ENCODE data around the gene ACOT7.

GRCh38 chr1:6414881-6415626 is 21.5 kb upstream of the ACOT7 start:
- TF ChIP-seq, protein P1, sequence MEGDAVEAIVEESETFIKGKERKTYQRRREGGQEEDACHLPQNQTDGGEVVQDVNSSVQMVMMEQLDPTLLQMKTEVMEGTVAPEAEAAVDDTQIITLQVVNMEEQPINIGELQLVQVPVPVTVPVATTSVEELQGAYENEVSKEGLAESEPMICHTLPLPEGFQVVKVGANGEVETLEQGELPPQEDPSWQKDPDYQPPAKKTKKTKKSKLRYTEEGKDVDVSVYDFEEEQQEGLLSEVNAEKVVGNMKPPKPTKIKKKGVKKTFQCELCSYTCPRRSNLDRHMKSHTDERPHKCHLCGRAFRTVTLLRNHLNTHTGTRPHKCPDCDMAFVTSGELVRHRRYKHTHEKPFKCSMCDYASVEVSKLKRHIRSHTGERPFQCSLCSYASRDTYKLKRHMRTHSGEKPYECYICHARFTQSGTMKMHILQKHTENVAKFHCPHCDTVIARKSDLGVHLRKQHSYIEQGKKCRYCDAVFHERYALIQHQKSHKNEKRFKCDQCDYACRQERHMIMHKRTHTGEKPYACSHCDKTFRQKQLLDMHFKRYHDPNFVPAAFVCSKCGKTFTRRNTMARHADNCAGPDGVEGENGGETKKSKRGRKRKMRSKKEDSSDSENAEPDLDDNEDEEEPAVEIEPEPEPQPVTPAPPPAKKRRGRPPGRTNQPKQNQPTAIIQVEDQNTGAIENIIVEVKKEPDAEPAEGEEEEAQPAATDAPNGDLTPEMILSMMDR (IDR thresholded peaks at IDR 0.05), result no peak
- TF ChIP-seq POLR2A (IDR thresholded peaks at IDR 0.05), result no peak
